Measurements from ENCODE around the gene ADCY3. TPM values are rescaled to one million over a fixed set of nuclear protein-coding genes. Genes with fewer than 3 reads are reported as not detected.

The ADCY3 gene
- total RNA-seq, 1 experiment from 2014 or later: 50.3 TPM

DNA sequence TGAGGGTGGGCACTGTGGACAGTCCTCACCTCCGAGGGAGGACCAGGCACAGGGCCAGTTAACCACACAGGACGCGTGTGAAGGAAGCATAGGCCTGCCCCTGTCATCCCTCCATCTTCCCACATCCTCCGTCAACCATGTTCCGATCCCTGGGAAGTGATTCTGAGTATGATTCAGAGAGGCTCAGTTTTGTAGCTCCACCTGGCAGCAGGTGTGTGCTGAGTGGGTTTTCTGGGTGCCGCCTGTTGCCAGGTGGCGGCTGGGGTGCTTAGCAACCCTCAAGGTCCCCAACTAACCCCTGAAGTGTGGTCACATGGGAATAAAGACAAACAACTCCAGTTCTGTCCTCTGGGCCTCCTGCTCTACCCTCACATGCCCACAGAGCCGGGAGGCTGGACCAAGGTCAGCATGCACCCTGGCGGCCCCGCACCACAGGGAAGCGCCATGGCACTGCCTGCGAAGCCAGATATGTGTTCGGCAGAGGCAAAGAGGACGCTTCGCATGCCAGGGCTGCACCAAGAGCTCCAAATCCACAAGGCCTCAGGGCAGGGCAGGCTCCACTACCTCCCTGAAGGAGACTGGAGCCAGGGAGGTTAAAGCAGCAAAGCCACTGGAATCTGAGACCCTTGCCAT is 60.0 kb downstream of the ADCY3 start:
- H3K27me3 Mint-ChIP-seq (ENCODE audit: insufficient read depth, unreplicated experiment): no peaks in the 10 kb centered on the region
- peaks cover 5% of the 10 kb centered on the region for H3K4me1 Mint-ChIP-seq (ENCODE audit: insufficient read depth, unreplicated experiment)
- POLR2A ChIA-PET: no interaction called here
- BruUV-seq (replicated peaks): no TSS peak
- no peaks in the 10 kb centered on the region for H3K9me3 Mint-ChIP-seq (ENCODE audit: unreplicated experiment)
- TF ChIP-seq, protein P1, sequence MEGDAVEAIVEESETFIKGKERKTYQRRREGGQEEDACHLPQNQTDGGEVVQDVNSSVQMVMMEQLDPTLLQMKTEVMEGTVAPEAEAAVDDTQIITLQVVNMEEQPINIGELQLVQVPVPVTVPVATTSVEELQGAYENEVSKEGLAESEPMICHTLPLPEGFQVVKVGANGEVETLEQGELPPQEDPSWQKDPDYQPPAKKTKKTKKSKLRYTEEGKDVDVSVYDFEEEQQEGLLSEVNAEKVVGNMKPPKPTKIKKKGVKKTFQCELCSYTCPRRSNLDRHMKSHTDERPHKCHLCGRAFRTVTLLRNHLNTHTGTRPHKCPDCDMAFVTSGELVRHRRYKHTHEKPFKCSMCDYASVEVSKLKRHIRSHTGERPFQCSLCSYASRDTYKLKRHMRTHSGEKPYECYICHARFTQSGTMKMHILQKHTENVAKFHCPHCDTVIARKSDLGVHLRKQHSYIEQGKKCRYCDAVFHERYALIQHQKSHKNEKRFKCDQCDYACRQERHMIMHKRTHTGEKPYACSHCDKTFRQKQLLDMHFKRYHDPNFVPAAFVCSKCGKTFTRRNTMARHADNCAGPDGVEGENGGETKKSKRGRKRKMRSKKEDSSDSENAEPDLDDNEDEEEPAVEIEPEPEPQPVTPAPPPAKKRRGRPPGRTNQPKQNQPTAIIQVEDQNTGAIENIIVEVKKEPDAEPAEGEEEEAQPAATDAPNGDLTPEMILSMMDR (IDR thresholded peaks at IDR 0.05; ENCODE audit: unreplicated experiment): no peak
- DNase-seq (ENCODE audit: unreplicated experiment): no peak
- no peak overlapping the region for H3K27ac Mint-ChIP-seq (ENCODE audit: low read depth, unreplicated experiment)
- CTCF ChIA-PET: interaction anchor here (0.7 kb wide), 1 partner anchor 84 kb away, joined by 3 read pairs; no protein-coding TSS in a partner anchor
- intact Hi-C loops (cut with micrococcal nuclease): no loop called here
- H3K4me3 Mint-ChIP-seq (ENCODE audit: unreplicated experiment): no peak overlapping the region
- peaks cover 14% of the 10 kb centered on the region for H3K36me3 Mint-ChIP-seq (ENCODE audit: insufficient read depth, unreplicated experiment)

DNA sequence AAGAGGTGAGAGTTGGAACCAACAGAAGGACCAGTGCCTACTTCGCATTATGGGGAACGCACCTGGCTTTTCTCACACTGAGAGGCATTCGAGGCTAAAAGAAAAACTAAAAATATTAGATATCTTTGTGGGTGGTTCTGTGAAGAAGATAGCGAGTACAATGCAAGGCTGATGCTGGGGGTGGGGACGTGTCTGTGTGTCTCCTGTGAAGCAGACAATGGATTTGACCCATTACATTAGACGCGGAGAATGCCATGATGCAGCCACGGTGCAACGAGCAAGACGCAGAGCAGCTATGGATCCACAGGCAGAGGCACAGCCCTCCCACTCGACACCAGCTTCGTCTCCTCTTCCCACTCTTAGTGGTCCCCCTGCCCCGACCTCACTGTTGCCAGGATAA is 61.0 kb downstream of the ADCY3 start:
- CTCF ChIA-PET: no interaction called here
- POLR2A ChIA-PET: no interaction called here

DNA sequence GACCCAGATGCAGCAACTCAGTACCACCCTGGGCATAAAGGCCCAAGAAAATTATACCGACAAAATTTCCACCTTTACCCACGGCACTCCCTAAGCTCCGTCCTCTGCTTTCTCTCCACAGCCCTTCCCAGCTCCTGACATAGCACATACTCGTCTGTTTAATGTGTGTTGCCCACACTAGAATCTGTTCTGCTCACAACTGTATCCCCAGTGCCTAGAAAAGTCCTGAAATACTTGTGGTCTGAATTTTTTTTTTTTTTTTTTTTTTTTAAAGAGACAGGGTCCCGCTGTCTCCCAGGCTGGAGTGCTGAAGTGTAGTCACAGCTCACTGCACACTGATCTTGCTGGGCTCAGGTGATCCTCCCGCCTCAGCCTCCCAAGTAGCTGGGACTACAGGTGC is 62.3 kb downstream of the ADCY3 start:
- Mint-ChIP-seq H3K4me1 (ENCODE audit: insufficient read depth, unreplicated experiment) (peaks cover 5% of the 10 kb centered on the region), H3K9me3 (ENCODE audit: unreplicated experiment) (no peaks in the 10 kb centered on the region), H3K36me3 (ENCODE audit: insufficient read depth, unreplicated experiment) (peaks cover 21% of the 10 kb centered on the region), H3K27me3 (ENCODE audit: insufficient read depth, unreplicated experiment) (no peaks in the 10 kb centered on the region), H3K4me3 (ENCODE audit: unreplicated experiment) (no peak overlapping the region), H3K27ac (ENCODE audit: low read depth, unreplicated experiment) (no peak overlapping the region)
- ChIA-PET CTCF (interaction anchor here (0.6 to 1.3 kb wide), 3 partner anchors 28 to 448 kb away, joined by 3 to 4 read pairs (median 4); no protein-coding TSS in a partner anchor), POLR2A (interaction anchor here (0.7 to 1.2 kb wide), 2 partner anchors 106 to 115 kb away, joined by 3 to 4 read pairs; no protein-coding TSS in a partner anchor)
- intact Hi-C loops (cut with micrococcal nuclease): no loop called here
- DNase-seq (ENCODE audit: unreplicated experiment): no peak
- BruUV-seq (replicated peaks): no TSS peak
- TF ChIP-seq, protein P1 (IDR thresholded peaks at IDR 0.05; ENCODE audit: unreplicated experiment): no peak

More for the DNA sequence above, 61.0 kb downstream of the ADCY3 start:
- peaks cover 5% of the 10 kb centered on the region for H3K4me1 Mint-ChIP-seq (ENCODE audit: insufficient read depth, unreplicated experiment)
- H3K27me3 Mint-ChIP-seq (ENCODE audit: insufficient read depth, unreplicated experiment): no peaks in the 10 kb centered on the region
- BruUV-seq (replicated peaks): no TSS peak
- no peak overlapping the region for H3K27ac Mint-ChIP-seq (ENCODE audit: low read depth, unreplicated experiment)
- H3K36me3 Mint-ChIP-seq (ENCODE audit: insufficient read depth, unreplicated experiment): peaks cover 14% of the 10 kb centered on the region
- intact Hi-C loops (cut with micrococcal nuclease): no loop called here
- TF ChIP-seq, protein P1 (IDR thresholded peaks at IDR 0.05; ENCODE audit: unreplicated experiment): no peak
- H3K9me3 Mint-ChIP-seq (ENCODE audit: unreplicated experiment): no peaks in the 10 kb centered on the region
- DNase-seq (ENCODE audit: unreplicated experiment): no peak
- H3K4me3 Mint-ChIP-seq (ENCODE audit: unreplicated experiment): no peak overlapping the region

DNA sequence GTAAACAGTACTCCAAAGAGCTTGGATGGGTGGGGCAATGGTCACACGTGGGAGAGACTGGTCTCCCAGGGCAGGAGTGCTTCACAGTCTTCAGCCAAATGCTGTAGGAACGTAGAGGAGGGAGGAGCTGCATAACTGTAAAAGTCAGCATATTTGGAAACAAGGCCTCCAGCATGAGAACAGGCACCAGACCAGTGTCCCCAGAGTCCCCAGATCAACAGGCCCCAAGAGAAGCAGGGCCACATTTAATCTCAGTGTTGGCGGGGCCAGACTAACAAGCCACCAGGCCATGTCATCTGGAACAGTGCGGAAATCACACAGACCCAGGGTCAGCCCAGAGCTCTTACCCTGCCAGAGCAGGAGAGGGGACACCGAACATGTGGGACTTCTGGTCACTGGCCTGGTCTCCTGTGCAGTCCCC is 63.2 kb downstream of the ADCY3 start:
- ChIA-PET CTCF (interaction anchor here (0.6 to 1.3 kb wide), 3 partner anchors 336 to 447 kb away, joined by 3 to 4 read pairs (median 3); no protein-coding TSS in a partner anchor), POLR2A (interaction anchor here (0.5 to 1.2 kb wide), 2 partner anchors 116 to 208 kb away, joined by 3 read pairs; no protein-coding TSS in a partner anchor)
- no peaks in the 10 kb centered on the region for H3K27me3 Mint-ChIP-seq (ENCODE audit: insufficient read depth, unreplicated experiment)
- H3K9me3 Mint-ChIP-seq (ENCODE audit: unreplicated experiment): no peaks in the 10 kb centered on the region
- no peak for DNase-seq (ENCODE audit: unreplicated experiment)
- no TSS peak for BruUV-seq (replicated peaks)
- TF ChIP-seq, protein P1 (IDR thresholded peaks at IDR 0.05; ENCODE audit: unreplicated experiment): no peak
- peaks cover 5% of the 10 kb centered on the region for H3K4me1 Mint-ChIP-seq (ENCODE audit: insufficient read depth, unreplicated experiment)
- H3K27ac Mint-ChIP-seq (ENCODE audit: low read depth, unreplicated experiment): no peak overlapping the region
- no peak overlapping the region for H3K4me3 Mint-ChIP-seq (ENCODE audit: unreplicated experiment)
- H3K36me3 Mint-ChIP-seq (ENCODE audit: insufficient read depth, unreplicated experiment): peaks cover 21% of the 10 kb centered on the region
- intact Hi-C loops (cut with micrococcal nuclease): no loop called here
